HepG2 (cell line): Measurements from ENCODE around the gene RIMS3. TPM values are rescaled to one million over a fixed set of nuclear protein-coding genes. Genes with fewer than 3 reads are reported as not detected.

Experiments
- ATAC-seq: fragments of 200-7000 bp; cut with Tn5 transposase; 3 replicates; pipeline ENCODE4 v1.9.1; 2020; ENCODE audit warnings: mild to moderate bottlenecking, moderate library complexity
- BruUV-seq: library from RNA; stranded (reverse); fragments of 400-500 nt; replicated peaks from 2 replicates; lab custom pipeline; 2021; lab: Mats Ljungman, UMichigan
- CTCF ChIA-PET: fragments of 300-600 bp; formaldehyde crosslinking; extraction: SDS; loops from one replicate; lab custom pipeline; 2021; ENCODE audit warnings: low total read pairs, inconsistent platforms, low intra/inter-chr PET ratio; lab: Yijun Ruan, JAX
- POLR2A ChIA-PET: fragments of 350-600 bp; sonication (Branson Sonifier 250); formaldehyde crosslinking; loops from one replicate; lab custom pipeline; 2020; ENCODE audit warnings: antibody characterized with exemption, inconsistent platforms; lab: Yijun Ruan, JAX
- DNase-seq: peaks from one replicate; pipeline ENCODE4 v3.0.0-alpha.2; 2015; ENCODE audit warnings: low spot score
- FAIRE-seq: peaks from 3 replicates; lab custom pipeline; 2011; peaks lifted over from hg19 to GRCh38; lab: Jason Lieb, UNC
- H2AFZ ChIP-seq: one replicate; pipeline ENCODE4 v1.6.1; 2011; ENCODE audit warnings: low read length, inconsistent platforms
- H3K27ac ChIP-seq: fragments of 300-600 bp; 3 replicates; pipeline ENCODE4 v1.8.0; 2011; ENCODE audit warnings: mixed run types, mild to moderate bottlenecking, mixed read lengths, low read length, inconsistent platforms; ENCODE audit not compliant: insufficient read depth; ENCODE audit errors: extremely low read length
- H3K27me3 ChIP-seq, 2 experiments: fragments of 200-600 bp in 1 of 2; 2 replicates in 1 of 2; 3 replicates in 1 of 2; pipeline versions ENCODE4 v1.6.0 to v1.8.0; 2011; ENCODE audit warnings: low read length in 2 of 2, mild to moderate bottlenecking in 2 of 2, moderate library complexity in 2 of 2, inconsistent platforms in 1 of 2; ENCODE audit not compliant: insufficient read depth in 2 of 2, control insufficient read depth in 1 of 2
- H3K36me3 ChIP-seq, 2 experiments: fragments of 200-600 bp in 1 of 2; replicated peaks in 1 of 2; 2 replicates in 1 of 2; 3 replicates in 1 of 2; pipeline versions ENCODE4 v1.5.1 to v1.8.0; 2011; ENCODE audit warnings: low read length in 2 of 2, inconsistent platforms in 1 of 2; ENCODE audit not compliant: insufficient read depth in 2 of 2, control insufficient read depth in 1 of 2
- H3K4me1 ChIP-seq: 2 replicates; pipeline ENCODE4 v1.5.1; 2012; ENCODE audit warnings: low read length, inconsistent platforms; ENCODE audit not compliant: insufficient read depth
- H3K4me2 ChIP-seq: 2 replicates; pipeline ENCODE4 v1.6.0; 2011; ENCODE audit warnings: low read depth, low read length, inconsistent platforms
- H3K4me3 ChIP-seq, 3 experiments: fragments of 200-600 bp in 1 of 3; sonication (generic), shearing (Covaris generic) in 1 of 3; replicated peaks in 1 of 3; 2 replicates each; pipeline ENCODE4 v1.5.1; 2011 to 2016; ENCODE audit warnings: low read length in 3 of 3, inconsistent platforms in 2 of 3, low read depth in 2 of 3, mild to moderate bottlenecking in 2 of 3, control low read depth in 1 of 3, mixed read lengths in 1 of 3; ENCODE audit not compliant: insufficient read depth in 1 of 3
- H3K79me2 ChIP-seq: one replicate; pipeline ENCODE4 v1.6.1; 2011; ENCODE audit warnings: low read length, inconsistent platforms; ENCODE audit not compliant: insufficient read depth
- H3K9ac ChIP-seq: 2 replicates; pipeline ENCODE4 v1.6.0; 2011; ENCODE audit warnings: mild to moderate bottlenecking, low read depth, low read length, inconsistent platforms; ENCODE audit not compliant: insufficient read depth
- H3K9me3 ChIP-seq: 2 replicates; pipeline ENCODE4 v1.5.1; 2012; ENCODE audit warnings: mild to moderate bottlenecking, low read length
- H4K20me1 ChIP-seq: 2 replicates; pipeline ENCODE4 v1.6.0; 2011; ENCODE audit warnings: inconsistent platforms, mild to moderate bottlenecking, low read length, moderate library complexity; ENCODE audit not compliant: insufficient read depth
- FOXA3 ChIP-seq: IDR thresholded peaks from 2 replicates; pipeline ENCODE4 v1.6.1; 2016; ENCODE audit warnings: missing genetic modification reagents, missing compliant biosample characterization
- HOXA3 ChIP-seq: sonication (generic); formaldehyde crosslinking; IDR thresholded peaks from 2 replicates; pipeline ENCODE4 v1.5.0; 2020; ENCODE audit warnings: missing genetic modification reagents
- ONECUT2 ChIP-seq: sonication (generic); formaldehyde crosslinking; IDR thresholded peaks from 2 replicates; pipeline ENCODE4 v1.4.0; 2020; ENCODE audit warnings: missing genetic modification reagents
- RELA ChIP-seq: sonication (generic); formaldehyde crosslinking; IDR thresholded peaks from 2 replicates; pipeline ENCODE4 v1.4.0; 2020; ENCODE audit warnings: missing genetic modification reagents
- SKI ChIP-seq: fragments of 450-650 bp; IDR thresholded peaks from one replicate; pipeline ENCODE4 v1.6.1; 2018; ENCODE audit warnings: mild to moderate bottlenecking; ENCODE audit not compliant: partially characterized antibody
- STAT5B ChIP-seq: sonication (generic); formaldehyde crosslinking; IDR thresholded peaks from 2 replicates; pipeline ENCODE4 v1.4.0; 2020; ENCODE audit warnings: missing genetic modification reagents
- YEATS4 ChIP-seq: sonication (generic); formaldehyde crosslinking; IDR thresholded peaks from 2 replicates; pipeline ENCODE4 v1.4.0; 2020; ENCODE audit warnings: missing genetic modification reagents, borderline replicate concordance
- ZNF777 ChIP-seq: sonication (generic); formaldehyde crosslinking; IDR thresholded peaks from 2 replicates; pipeline ENCODE4 v1.4.0; 2020; ENCODE audit warnings: missing genetic modification reagents
- WGBS: methylation state at CpG from one replicate; pipeline ENCODE4 v1.1.6; 2017; ENCODE audit warnings: low lambda C conversion rate; 5-methylcytosine and 5-hydroxymethylcytosine counted together
- in situ Hi-C: cut with HindIII; loops from 2 replicates; pipeline ENCODE4 v1.10.0; 2017; ENCODE audit warnings: low pct_unique_long_range_greater_than_20kb; ENCODE audit not compliant: extremely low pct_ligation_motif_present
- intact Hi-C: fragments of 100-400 bp; cut with micrococcal nuclease; formaldehyde crosslinking; loops from one replicate; pipeline ENCODE4 v1.10.0; 2022; ENCODE audit not compliant: unreplicated experiment
- polyA plus RNA-seq, 8 experiments: library from polyadenylated mRNA; depleted of rRNA in 3 of 8; stranded (reverse) in 7 of 8; unstranded in 1 of 8; fragments of >200 nt; fragmentation: Illumina TruSeq in 4 of 8; extraction: Trizol in 4 of 8; gene quantifications; 2 replicates each; pipeline versions ENCODE4 v1.2.1 to v1.2.3, GENCODE V29; 2011 to 2016; ENCODE audit warnings: low read depth in 4 of 8, missing spikeins in 1 of 8, mixed read lengths in 1 of 8; ENCODE audit not compliant: insufficient read depth in 1 of 8
- total RNA-seq, 5 experiments: library from RNA; depleted of rRNA; stranded (reverse); fragments of >200 nt; fragmentation: Illumina TruSeq; extraction: Trizol; gene quantifications; 2 replicates each; pipeline ENCODE4 v1.2.3, GENCODE V29; 2016; ENCODE audit warnings: low read depth in 1 of 5
- TF ChIP-seq, protein P1 (sequence below): sonication (generic); IDR thresholded peaks from 2 replicates; pipeline ENCODE4 v1.6.1; 2016; ENCODE audit warnings: low read depth, borderline replicate concordance

Gene RIMS3
- total and polyA plus RNA-seq, 2 of the 13 experiments (the other 11 are each of a cell fraction or from before 2014, with no cell fraction given), result 2.1 to 5.4 TPM

- Histone ChIP-seq H3K27ac (no peak overlapping the region), H3K9me3 (no peaks in the 10 kb centered on the region), H3K4me2 (no peak overlapping the region), H3K4me1 (peaks cover 8% of the 10 kb centered on the region), H3K9ac (no peak overlapping the region), H3K36me3 (no peaks in the 10 kb centered on the region; a peak in 1 of 5 replicates), H3K79me2 (no peaks in the 10 kb centered on the region), H3K27me3 (no peaks in the 10 kb centered on the region), H3K4me3 (no peak overlapping the region), H4K20me1 (no peaks in the 10 kb centered on the region), H2AFZ (no peak overlapping the region)
- ATAC-seq, result no peak
- ChIA-PET CTCF (no interaction called here), POLR2A (no interaction called here)
- no peak for FAIRE-seq
- in situ Hi-C loops (no loop called here), intact Hi-C loops (no loop called here)
- WGBS, result 95% methylated on average over 10 of the region's 10 CpGs
- no TSS peak for BruUV-seq
- no peak for DNase-seq
- TF ChIP-seq SKI, result no peak
- TF ChIP-seq ZNF777, result no peak
- TF ChIP-seq FOXA3 (CRISPR knock-in tag), result no peak
- TF ChIP-seq STAT5B (CRISPR knock-in tag), result no peak
- no peak for TF ChIP-seq ONECUT2
- TF ChIP-seq, protein P1, sequence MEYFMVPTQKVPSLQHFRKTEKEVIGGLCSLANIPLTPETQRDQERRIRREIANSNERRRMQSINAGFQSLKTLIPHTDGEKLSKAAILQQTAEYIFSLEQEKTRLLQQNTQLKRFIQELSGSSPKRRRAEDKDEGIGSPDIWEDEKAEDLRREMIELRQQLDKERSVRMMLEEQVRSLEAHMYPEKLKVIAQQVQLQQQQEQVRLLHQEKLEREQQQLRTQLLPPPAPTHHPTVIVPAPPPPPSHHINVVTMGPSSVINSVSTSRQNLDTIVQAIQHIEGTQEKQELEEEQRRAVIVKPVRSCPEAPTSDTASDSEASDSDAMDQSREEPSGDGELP, result no peak
- no peak for TF ChIP-seq HOXA3
- TF ChIP-seq RELA (CRISPR knock-in tag), result no peak
- no peak for TF ChIP-seq YEATS4 (CRISPR knock-in tag)
These were observed 25.0 kb downstream of the RIMS3 start for GRCh38 chr1:40640314-40641076.
